ENCODE data around the gene CRX. TPM values are rescaled to one million over a fixed set of nuclear protein-coding genes. Genes with fewer than 3 reads are reported as not detected.

Gene CRX
- total RNA-seq, 1 experiment from 2014 or later, result not detected

- intact Hi-C loops (cut with micrococcal nuclease; ENCODE audit: unreplicated experiment), result no loop called here
- Histone ChIP-seq H3K36me3 (ENCODE audit: control insufficient read depth, insufficient read depth, low read length) (no peaks in the 10 kb centered on the region), H3K4me1 (no peaks in the 10 kb centered on the region), H3K9me3 (no peaks in the 10 kb centered on the region), H3K4me3 (ENCODE audit: low read depth, low read length) (no peak overlapping the region), H3K27me3 (replicated peaks; ENCODE audit: control insufficient read depth, insufficient read depth, low read length) (no peaks in the 10 kb centered on the region; the same call in 1 of the 2 replicates)
- H3K9me3 Mint-ChIP-seq (ENCODE audit: unreplicated experiment), result no peaks in the 10 kb centered on the region
- ChIA-PET CTCF (no interaction called here), POLR2A (no interaction called here)
- no peaks in the 10 kb centered on the region for H3K36me3 Mint-ChIP-seq (ENCODE audit: insufficient read depth, unreplicated experiment)
- H3K4me3 Mint-ChIP-seq (ENCODE audit: unreplicated experiment), result no peak overlapping the region
- H3K4me1 Mint-ChIP-seq (ENCODE audit: low read depth, unreplicated experiment), result no peaks in the 10 kb centered on the region
- DNase-seq, result no peak
- BruUV-seq (replicated peaks), result no TSS peak
- TF ChIP-seq, protein P1, sequence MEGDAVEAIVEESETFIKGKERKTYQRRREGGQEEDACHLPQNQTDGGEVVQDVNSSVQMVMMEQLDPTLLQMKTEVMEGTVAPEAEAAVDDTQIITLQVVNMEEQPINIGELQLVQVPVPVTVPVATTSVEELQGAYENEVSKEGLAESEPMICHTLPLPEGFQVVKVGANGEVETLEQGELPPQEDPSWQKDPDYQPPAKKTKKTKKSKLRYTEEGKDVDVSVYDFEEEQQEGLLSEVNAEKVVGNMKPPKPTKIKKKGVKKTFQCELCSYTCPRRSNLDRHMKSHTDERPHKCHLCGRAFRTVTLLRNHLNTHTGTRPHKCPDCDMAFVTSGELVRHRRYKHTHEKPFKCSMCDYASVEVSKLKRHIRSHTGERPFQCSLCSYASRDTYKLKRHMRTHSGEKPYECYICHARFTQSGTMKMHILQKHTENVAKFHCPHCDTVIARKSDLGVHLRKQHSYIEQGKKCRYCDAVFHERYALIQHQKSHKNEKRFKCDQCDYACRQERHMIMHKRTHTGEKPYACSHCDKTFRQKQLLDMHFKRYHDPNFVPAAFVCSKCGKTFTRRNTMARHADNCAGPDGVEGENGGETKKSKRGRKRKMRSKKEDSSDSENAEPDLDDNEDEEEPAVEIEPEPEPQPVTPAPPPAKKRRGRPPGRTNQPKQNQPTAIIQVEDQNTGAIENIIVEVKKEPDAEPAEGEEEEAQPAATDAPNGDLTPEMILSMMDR (IDR thresholded peaks at IDR 0.05; ENCODE audit: insufficient read depth in 1 of 2, low read depth in 1 of 2, low read length in 1 of 2, severe bottlenecking in 1 of 2, unreplicated experiment in 1 of 2), result no peak
- no peak overlapping the region for H3K27ac Mint-ChIP-seq (ENCODE audit: unreplicated experiment)
- peaks cover 9% of the 10 kb centered on the region for H3K27me3 Mint-ChIP-seq (ENCODE audit: insufficient read depth, unreplicated experiment)
These were observed 1.3 kb upstream of the CRX start for GRCh38 chr19:47820410-47820809.

- no peaks in the 10 kb centered on the region for H3K4me1 ChIP-seq
- CTCF ChIA-PET, result no interaction called here
- H3K36me3 Mint-ChIP-seq (ENCODE audit: insufficient read depth, unreplicated experiment), result no peaks in the 10 kb centered on the region
- intact Hi-C loops (cut with micrococcal nuclease; ENCODE audit: unreplicated experiment), result no loop called here
- TF ChIP-seq, protein P1 (IDR thresholded peaks at IDR 0.05; ENCODE audit: insufficient read depth in 1 of 2, low read depth in 1 of 2, low read length in 1 of 2, severe bottlenecking in 1 of 2, unreplicated experiment in 1 of 2), result no peak
- H3K27me3 ChIP-seq (replicated peaks; ENCODE audit: control insufficient read depth, insufficient read depth, low read length), result no peaks in the 10 kb centered on the region; the same call in 1 of the 2 replicates
- no peak for DNase-seq
- POLR2A ChIA-PET, result no interaction called here
- H3K4me1 Mint-ChIP-seq (ENCODE audit: low read depth, unreplicated experiment), result no peaks in the 10 kb centered on the region
- no peaks in the 10 kb centered on the region for H3K9me3 ChIP-seq
- H3K4me3 ChIP-seq (ENCODE audit: low read depth, low read length), result no peak overlapping the region
- BruUV-seq (replicated peaks), result no TSS peak
- no peak overlapping the region for H3K4me3 Mint-ChIP-seq (ENCODE audit: unreplicated experiment)
- H3K9me3 Mint-ChIP-seq (ENCODE audit: unreplicated experiment), result no peaks in the 10 kb centered on the region
- H3K36me3 ChIP-seq (ENCODE audit: control insufficient read depth, insufficient read depth, low read length), result no peaks in the 10 kb centered on the region
- no peak overlapping the region for H3K27ac Mint-ChIP-seq (ENCODE audit: unreplicated experiment)
- peaks cover 7% of the 10 kb centered on the region for H3K27me3 Mint-ChIP-seq (ENCODE audit: insufficient read depth, unreplicated experiment)
These were observed 2.7 kb downstream of the CRX start for GRCh38 chr19:47824396-47824795.

DNA sequence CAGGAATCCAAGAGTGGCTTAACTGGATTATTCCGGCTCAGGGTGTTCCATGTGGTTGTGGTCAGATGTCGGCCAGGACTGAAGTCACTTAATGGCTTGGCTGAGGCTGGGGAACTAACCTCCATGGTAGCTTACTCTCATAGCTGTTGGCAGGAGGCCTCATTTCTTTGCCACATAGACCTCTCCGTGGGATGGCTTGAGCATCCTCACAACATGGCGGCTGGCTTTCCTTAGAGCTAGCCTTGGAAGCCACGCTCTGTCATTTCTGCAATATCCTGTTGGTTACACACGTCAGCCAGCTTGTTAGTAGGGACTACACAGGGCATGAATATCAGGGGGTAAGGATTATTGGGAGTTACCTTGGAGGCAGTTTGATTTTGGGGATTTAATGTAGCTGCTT lies 5.1 kb downstream of the CRX start:
- BruUV-seq (replicated peaks), result no TSS peak
- no peaks in the 10 kb centered on the region for H3K4me1 Mint-ChIP-seq (ENCODE audit: low read depth, unreplicated experiment)

More for the DNA sequence above, 5.1 kb downstream of the CRX start:
- no peak overlapping the region for H3K27ac Mint-ChIP-seq (ENCODE audit: unreplicated experiment)
- H3K36me3 Mint-ChIP-seq (ENCODE audit: insufficient read depth, unreplicated experiment), result no peaks in the 10 kb centered on the region
- TF ChIP-seq, protein P1 (IDR thresholded peaks at IDR 0.05; ENCODE audit: insufficient read depth in 1 of 2, low read depth in 1 of 2, low read length in 1 of 2, severe bottlenecking in 1 of 2, unreplicated experiment in 1 of 2), result no peak
- DNase-seq, result no peak
- Histone ChIP-seq H3K9me3 (no peaks in the 10 kb centered on the region), H3K27me3 (replicated peaks; ENCODE audit: control insufficient read depth, insufficient read depth, low read length) (no peaks in the 10 kb centered on the region), H3K36me3 (ENCODE audit: control insufficient read depth, insufficient read depth, low read length) (no peaks in the 10 kb centered on the region), H3K4me1 (no peaks in the 10 kb centered on the region), H3K4me3 (ENCODE audit: low read depth, low read length) (no peak overlapping the region)
- no peaks in the 10 kb centered on the region for H3K27me3 Mint-ChIP-seq (ENCODE audit: insufficient read depth, unreplicated experiment)
- H3K4me3 Mint-ChIP-seq (ENCODE audit: unreplicated experiment), result no peak overlapping the region
- ChIA-PET POLR2A (no interaction called here), CTCF (no interaction called here)
- no peaks in the 10 kb centered on the region for H3K9me3 Mint-ChIP-seq (ENCODE audit: unreplicated experiment)
- intact Hi-C loops (cut with micrococcal nuclease; ENCODE audit: unreplicated experiment), result no loop called here

Data from Caco-2 (cell line).